Smooth muscle cell (in vitro differentiated cells): ENCODE data around the gene CHSY3. TPM values are rescaled to one million over a fixed set of nuclear protein-coding genes. Genes with fewer than 3 reads are reported as not detected.

Source experiments
- DNase-seq: peaks from one replicate; lab custom pipeline; 2025; ENCODE audit not compliant: unreplicated experiment; lab: John Stamatoyannopoulos, UW
- H2AFZ ChIP-seq: fragments of 200-600 bp; sonication (generic); 2 replicates; pipeline ENCODE4 v1.6.0; 2016; ENCODE audit warnings: antibody characterized with exemption, low read depth, mild to moderate bottlenecking
- H3F3A ChIP-seq: fragments of 200-600 bp; sonication (generic); 2 replicates; pipeline ENCODE4 v1.6.0; 2017; ENCODE audit warnings: antibody characterized with exemption, low read depth
- H3K27ac ChIP-seq: fragments of 200-600 bp; sonication (generic); 2 replicates; pipeline ENCODE4 v1.5.1; 2016; ENCODE audit warnings: low read depth, mild to moderate bottlenecking
- H3K27me3 ChIP-seq: fragments of 200-600 bp; sonication (generic); 2 replicates; pipeline ENCODE4 v1.6.1; 2016; ENCODE audit warnings: low read depth, mild to moderate bottlenecking
- H3K36me3 ChIP-seq: fragments of 200-600 bp; sonication (generic); 2 replicates; pipeline ENCODE4 v1.5.1; 2016; ENCODE audit warnings: low read depth
- H3K4me1 ChIP-seq: fragments of 200-600 bp; sonication (generic); 2 replicates; pipeline ENCODE4 v1.5.1; 2016; ENCODE audit warnings: low read depth
- H3K4me2 ChIP-seq: fragments of 200-600 bp; sonication (generic); 2 replicates; pipeline ENCODE4 v1.6.0; 2016; ENCODE audit warnings: mild to moderate bottlenecking
- H3K4me3 ChIP-seq: fragments of 200-600 bp; sonication (generic); 2 replicates; pipeline ENCODE4 v1.5.1; 2016; ENCODE audit warnings: mild to moderate bottlenecking
- H3K79me2 ChIP-seq: fragments of 200-600 bp; sonication (generic); 2 replicates; pipeline ENCODE4 v1.6.0; 2016; ENCODE audit warnings: low read depth, mild to moderate bottlenecking
- H3K9ac ChIP-seq: fragments of 200-600 bp; sonication (generic); 2 replicates; pipeline ENCODE4 v1.6.0; 2016; ENCODE audit warnings: low read depth
- H3K9me3 ChIP-seq: fragments of 200-600 bp; sonication (generic); replicated peaks from 2 replicates; pipeline ENCODE4 v1.5.1; 2016; ENCODE audit warnings: low read depth
- H4K20me1 ChIP-seq: fragments of 200-600 bp; sonication (generic); 2 replicates; pipeline ENCODE4 v1.6.0; 2016; ENCODE audit warnings: low read depth
- WGBS: methylation state at CpG from one replicate; pipeline ENCODE4 v1.1.7; 2016; ENCODE audit warnings: low lambda C conversion rate; 5-methylcytosine and 5-hydroxymethylcytosine counted together
- polyA plus RNA-seq: library from polyadenylated mRNA; unstranded; fragments of >200 nt; fragmentation: Nextera tagmentation; extraction: Ambion mirVana; gene quantifications from 2 replicates; pipeline ENCODE4 v1.2.1, GENCODE V29; 2016
- total RNA-seq: library from RNA; depleted of rRNA; stranded (reverse); fragments of >200 nt; gene quantifications from 2 replicates; pipeline ENCODE4 v1.2.3, GENCODE V29; 2014
- TF ChIP-seq, protein P1 (sequence below): fragments of 200-600 bp; sonication (generic); IDR thresholded peaks from 2 replicates; pipeline ENCODE4 v1.5.1; 2017; ENCODE audit warnings: borderline replicate concordance, mild to moderate bottlenecking, antibody characterized with exemption; ENCODE audit not compliant: insufficient read depth, poor library complexity, severe bottlenecking

The CHSY3 gene
- total and polyA plus RNA-seq, 2 experiments from 2014 or later: 12.7 to 15.6 TPM

DNA sequence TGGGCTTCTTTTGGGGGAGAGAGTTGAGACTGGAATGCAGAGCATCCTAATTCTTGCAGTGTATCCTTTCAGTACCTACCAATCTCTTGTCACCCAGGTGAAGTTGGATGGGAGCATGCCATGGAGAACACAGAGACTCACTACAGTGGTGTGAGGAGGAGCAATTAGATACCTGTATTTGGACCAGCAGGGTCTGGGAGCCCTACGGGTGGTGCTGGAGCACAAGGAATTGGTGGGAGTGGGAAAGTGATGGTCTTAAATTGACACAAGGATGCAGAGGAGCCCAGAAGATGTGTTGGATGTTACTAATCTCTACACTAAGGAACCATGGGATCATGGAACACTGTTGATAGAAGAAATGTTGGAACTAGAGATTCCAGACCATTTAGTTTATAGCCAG lies 212.7 kb downstream of the CHSY3 start:
- no peak overlapping the region for H3K27ac ChIP-seq
- no peak for DNase-seq
- no peaks in the 10 kb centered on the region for H3K4me1 ChIP-seq
- no peak overlapping the region for H2AFZ ChIP-seq
- WGBS: 83% methylated on average over 1 of the region's 1 CpG
- no peaks in the 10 kb centered on the region for H4K20me1 ChIP-seq
- no peaks in the 10 kb centered on the region for H3K9me3 ChIP-seq
- no peak overlapping the region for H3K4me3 ChIP-seq
- H3K27me3 ChIP-seq: no peaks in the 10 kb centered on the region
- H3K36me3 ChIP-seq: no peaks in the 10 kb centered on the region
- H3K79me2 ChIP-seq: no peaks in the 10 kb centered on the region
- H3K9ac ChIP-seq: no peak overlapping the region
- TF ChIP-seq, protein P1, sequence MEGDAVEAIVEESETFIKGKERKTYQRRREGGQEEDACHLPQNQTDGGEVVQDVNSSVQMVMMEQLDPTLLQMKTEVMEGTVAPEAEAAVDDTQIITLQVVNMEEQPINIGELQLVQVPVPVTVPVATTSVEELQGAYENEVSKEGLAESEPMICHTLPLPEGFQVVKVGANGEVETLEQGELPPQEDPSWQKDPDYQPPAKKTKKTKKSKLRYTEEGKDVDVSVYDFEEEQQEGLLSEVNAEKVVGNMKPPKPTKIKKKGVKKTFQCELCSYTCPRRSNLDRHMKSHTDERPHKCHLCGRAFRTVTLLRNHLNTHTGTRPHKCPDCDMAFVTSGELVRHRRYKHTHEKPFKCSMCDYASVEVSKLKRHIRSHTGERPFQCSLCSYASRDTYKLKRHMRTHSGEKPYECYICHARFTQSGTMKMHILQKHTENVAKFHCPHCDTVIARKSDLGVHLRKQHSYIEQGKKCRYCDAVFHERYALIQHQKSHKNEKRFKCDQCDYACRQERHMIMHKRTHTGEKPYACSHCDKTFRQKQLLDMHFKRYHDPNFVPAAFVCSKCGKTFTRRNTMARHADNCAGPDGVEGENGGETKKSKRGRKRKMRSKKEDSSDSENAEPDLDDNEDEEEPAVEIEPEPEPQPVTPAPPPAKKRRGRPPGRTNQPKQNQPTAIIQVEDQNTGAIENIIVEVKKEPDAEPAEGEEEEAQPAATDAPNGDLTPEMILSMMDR: no peak
- H3K4me2 ChIP-seq: no peak overlapping the region
- no peaks in the 10 kb centered on the region for H3F3A ChIP-seq

DNA sequence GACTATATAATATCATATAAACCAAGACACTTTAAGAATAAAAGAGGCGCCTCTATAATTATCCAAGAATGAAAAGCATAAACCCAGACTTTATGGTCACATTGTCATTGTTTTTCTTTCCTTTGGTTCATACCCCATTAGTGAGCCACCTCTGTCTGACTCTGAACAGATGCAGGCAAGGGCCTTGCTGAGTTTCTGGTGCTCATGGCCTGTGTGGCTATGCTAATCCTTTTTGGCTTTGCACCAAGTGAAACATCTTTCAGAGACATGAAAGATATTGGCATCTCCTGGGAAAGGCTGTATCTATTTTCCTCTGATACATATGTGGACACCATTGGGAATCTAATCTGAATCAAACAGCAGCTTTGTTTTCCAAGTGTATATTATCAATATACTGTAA lies 222.5 kb downstream of the CHSY3 start:
- Histone ChIP-seq H3K4me1 (no peaks in the 10 kb centered on the region), H3K79me2 (no peaks in the 10 kb centered on the region), H3K4me3 (no peak overlapping the region), H4K20me1 (no peaks in the 10 kb centered on the region), H3K27me3 (no peaks in the 10 kb centered on the region), H3F3A (no peaks in the 10 kb centered on the region), H3K4me2 (no peak overlapping the region), H3K27ac (peak overlapping the region; percentile 23), H2AFZ (no peak overlapping the region), H3K9me3 (no peaks in the 10 kb centered on the region), H3K9ac (no peak overlapping the region), H3K36me3 (no peaks in the 10 kb centered on the region)
- no peak for DNase-seq
- 87% methylated on average over 1 of the region's 1 CpG for WGBS
- TF ChIP-seq, protein P1: no peak

DNA sequence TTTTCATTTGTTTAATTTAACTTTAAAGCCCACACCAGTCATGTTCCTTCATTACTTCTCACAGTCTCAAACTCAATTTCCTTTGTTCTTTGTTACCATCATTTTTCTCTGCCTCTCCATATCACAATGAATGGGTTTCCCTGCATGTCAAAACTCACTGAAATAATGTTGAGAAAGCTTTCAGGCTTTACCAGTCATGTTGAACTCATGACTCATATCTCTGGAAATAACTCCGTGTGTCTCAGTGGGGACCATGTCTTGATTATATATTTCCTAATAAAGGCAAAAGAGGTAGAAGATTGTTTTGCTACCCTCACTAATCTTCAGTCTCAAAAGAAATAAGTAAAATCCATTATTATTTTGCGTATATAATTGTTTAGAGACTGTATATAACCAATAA lies 231.2 kb downstream of the CHSY3 start:
- peak overlapping the region; percentile 54 for H3K4me2 ChIP-seq
- H3K27me3 ChIP-seq: no peaks in the 10 kb centered on the region
- H3K79me2 ChIP-seq: no peaks in the 10 kb centered on the region
- H3K9me3 ChIP-seq: no peaks in the 10 kb centered on the region
- H3K36me3 ChIP-seq: no peaks in the 10 kb centered on the region
- TF ChIP-seq, protein P1: no peak
- no peak for DNase-seq
- H3K4me3 ChIP-seq: no peak overlapping the region
- 48% methylated on average over 2 of the region's 2 CpGs for WGBS
- H3K27ac ChIP-seq: peak overlapping the region; percentile 81
- H3K9ac ChIP-seq: no peak overlapping the region
- H3F3A ChIP-seq: no peaks in the 10 kb centered on the region
- H2AFZ ChIP-seq: no peak overlapping the region
- H4K20me1 ChIP-seq: no peaks in the 10 kb centered on the region
- peaks cover 3% of the 10 kb centered on the region for H3K4me1 ChIP-seq

DNA sequence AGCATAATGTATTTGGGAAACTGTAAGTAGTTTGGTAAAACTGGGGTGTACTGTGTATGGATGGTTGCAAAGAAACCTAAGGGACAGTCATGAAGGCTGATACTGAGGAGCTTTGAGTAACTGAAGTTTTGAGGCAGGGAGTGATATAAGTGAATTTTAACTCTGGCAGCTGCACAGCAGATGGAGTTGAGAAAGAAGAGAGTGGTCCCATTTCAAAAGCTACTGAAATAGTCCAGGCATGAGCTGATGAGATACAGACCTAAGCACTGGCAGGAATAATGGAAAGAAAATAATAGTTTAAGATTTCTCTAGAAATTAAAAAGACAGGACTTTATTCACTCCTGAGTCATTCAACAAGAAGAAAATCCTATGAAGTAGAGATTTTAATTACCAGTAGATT lies 232.0 kb downstream of the CHSY3 start:
- no peak overlapping the region for H3K9ac ChIP-seq
- H3K79me2 ChIP-seq: no peaks in the 10 kb centered on the region
- H3K27ac ChIP-seq: peak overlapping the region; percentile 81
- H3K4me1 ChIP-seq: peaks cover 3% of the 10 kb centered on the region
- H4K20me1 ChIP-seq: no peaks in the 10 kb centered on the region
- TF ChIP-seq, protein P1: no peak
- no peak for DNase-seq
- H3K4me2 ChIP-seq: peak overlapping the region; percentile 8
- H3K36me3 ChIP-seq: no peaks in the 10 kb centered on the region
- no peak overlapping the region for H3K4me3 ChIP-seq
- H2AFZ ChIP-seq: no peak overlapping the region
- H3K27me3 ChIP-seq: no peaks in the 10 kb centered on the region
- no peaks in the 10 kb centered on the region for H3F3A ChIP-seq
- H3K9me3 ChIP-seq: no peaks in the 10 kb centered on the region
